Prostate gland (tissue), 2 donors: ENCODE data around the gene KIF5C.

Source experiments
- CTCF ChIP-seq, 4 experiments: fragments of 200-600 bp in 2 of 4; fragments of 450-650 bp in 2 of 4; sonication (generic) in 2 of 4; IDR thresholded peaks; 1 replicate in 3 of 4; 2 replicates in 1 of 4; pipeline ENCODE4 v1.5.1; 2016 to 2019; ENCODE audit warnings: antibody characterized with exemption in 4 of 4, mild to moderate bottlenecking in 2 of 4, moderate library complexity in 2 of 4
- POLR2A ChIP-seq: fragments of 450-650 bp; IDR thresholded peaks from one replicate; pipeline ENCODE4 v1.6.1; 2016; ENCODE audit warnings: antibody characterized with exemption, mild to moderate bottlenecking
- POLR2AphosphoS5 ChIP-seq: sonication (generic); formaldehyde crosslinking; IDR thresholded peaks from one replicate; pipeline ENCODE4 v1.6.1; 2017; ENCODE audit warnings: antibody characterized with exemption

DNA sequence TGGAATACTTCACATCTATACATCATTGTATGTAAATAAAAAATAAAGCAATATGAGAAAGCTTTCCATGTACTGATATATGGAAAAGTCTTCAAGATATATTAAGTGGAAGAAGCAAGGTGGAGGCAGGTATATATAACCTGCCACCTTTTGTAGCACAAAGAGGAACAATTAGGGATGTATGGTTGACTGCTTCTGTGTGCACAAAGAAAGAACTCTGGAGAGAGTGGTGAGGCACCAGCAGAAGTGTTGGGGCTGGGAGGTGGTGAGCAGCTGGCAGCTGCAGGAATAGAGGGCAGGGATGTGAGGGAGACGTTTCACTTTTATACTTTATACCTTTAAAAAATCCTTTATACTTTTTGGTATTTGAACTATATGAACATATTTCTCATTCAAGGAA is 26.1 kb downstream of the KIF5C start:
- no peak for TF ChIP-seq CTCF (IDR thresholded peaks at IDR 0.05)
- TF ChIP-seq POLR2A, result no peak
- no peak for TF ChIP-seq POLR2AphosphoS5
